GM19452 (cell line): Measurements from ENCODE around the gene NDST1.

ENCODE experiments used
- ATAC-seq: cut with Tn5 transposase; IDR thresholded peaks from one replicate; pipeline ENCODE4 v1.9.1; 2021; ENCODE audit not compliant: unreplicated experiment

Gene NDST1

GRCh38 chr5:150522504-150523414 lies 14.8 kb downstream of the NDST1 start:
- no peak for ATAC-seq

- no peak for ATAC-seq
Observed at GRCh38 chr5:150523472-150524350, 15.8 kb downstream of the NDST1 start.

GRCh38 chr5:150525163-150525562 lies 17.2 kb downstream of the NDST1 start:
- no peak for ATAC-seq

GRCh38 chr5:150525781-150526180 lies 17.9 kb downstream of the NDST1 start:
- no peak for ATAC-seq

GRCh38 chr5:150527038-150527437 lies 19.1 kb downstream of the NDST1 start:
- no peak for ATAC-seq

- no peak for ATAC-seq
Observed at GRCh38 chr5:150527808-150528207, 19.9 kb downstream of the NDST1 start.

GRCh38 chr5:150528924-150529546 lies 21.1 kb downstream of the NDST1 start:
- no peak for ATAC-seq

- no peak for ATAC-seq
Observed at GRCh38 chr5:150529555-150529954, 21.6 kb downstream of the NDST1 start.

GRCh38 chr5:150530423-150530822 lies 22.5 kb downstream of the NDST1 start:
- ATAC-seq: no peak

GRCh38 chr5:150530951-150531588 lies 23.1 kb downstream of the NDST1 start:
- no peak for ATAC-seq

- no peak for ATAC-seq
Observed at GRCh38 chr5:150531686-150532085, 23.8 kb downstream of the NDST1 start.

GRCh38 chr5:150532151-150532550 lies 24.2 kb downstream of the NDST1 start:
- ATAC-seq: no peak

GRCh38 chr5:150532996-150533395 lies 25.1 kb downstream of the NDST1 start:
- no peak for ATAC-seq

GRCh38 chr5:150534811-150535210 lies 26.9 kb downstream of the NDST1 start:
- ATAC-seq: no peak

GRCh38 chr5:150535611-150536010 lies 27.7 kb downstream of the NDST1 start:
- ATAC-seq: no peak

- ATAC-seq: no peak
Observed at GRCh38 chr5:150538007-150538917, 30.3 kb downstream of the NDST1 start.

GRCh38 chr5:150539206-150539605 lies 31.3 kb downstream of the NDST1 start:
- no peak for ATAC-seq

GRCh38 chr5:150540042-150540441 lies 32.1 kb downstream of the NDST1 start:
- no peak for ATAC-seq

GRCh38 chr5:150540615-150541396 lies 32.9 kb downstream of the NDST1 start:
- no peak for ATAC-seq
